Left kidney (tissue), 2 donors: ENCODE measurements around the gene NFKB1. TPM values are rescaled to one million over a fixed set of nuclear protein-coding genes. Genes with fewer than 3 reads are reported as not detected.
"Not testable (repeated sequence)": the region's sequence is repeated elsewhere in the genome, so short reads cannot be mapped to it uniquely, and the experiment has no call there.

Source experiments
- DNase-seq: peaks from one replicate; pipeline ENCODE4 v3.0.0-alpha.2; 2013
- polyA plus RNA-seq: library from polyadenylated mRNA; unstranded; fragments of 120-200 nt; gene quantifications from one replicate; pipeline ENCODE4 v1.2.1, GENCODE V29; 2013; ENCODE audit not compliant: insufficient read length

Gene NFKB1
- polyA plus RNA-seq, 1 donor = 25.4 TPM

- DNase-seq = no peak
Measured at GRCh38 chr4:102563000-102563399, 61.8 kb downstream of the NFKB1 start.

GRCh38 chr4:102564399-102565059, 63.4 kb downstream of the NFKB1 start:
- DNase-seq = no peak

- DNase-seq = no peak
Measured at GRCh38 chr4:102565696-102566095, 64.5 kb downstream of the NFKB1 start.

- no peak for DNase-seq
Measured at GRCh38 chr4:102566426-102566825, 65.3 kb downstream of the NFKB1 start.

- no peak for DNase-seq
Measured at GRCh38 chr4:102567427-102567826, 66.3 kb downstream of the NFKB1 start.

GRCh38 chr4:102569200-102569599, 68.0 kb downstream of the NFKB1 start:
- DNase-seq = no peak

- DNase-seq = not testable (repeated sequence)
Measured at GRCh38 chr4:102570211-102570610, 69.1 kb downstream of the NFKB1 start.

GRCh38 chr4:102572452-102572851, 71.3 kb downstream of the NFKB1 start:
- DNase-seq = no peak

GRCh38 chr4:102574317-102574716, 73.2 kb downstream of the NFKB1 start:
- no peak for DNase-seq

- DNase-seq = no peak
Measured at GRCh38 chr4:102575369-102576129, 74.4 kb downstream of the NFKB1 start.

- DNase-seq = no peak
Measured at GRCh38 chr4:102578270-102578669, 77.1 kb downstream of the NFKB1 start.

- no peak for DNase-seq
Measured at GRCh38 chr4:102578819-102579218, 77.7 kb downstream of the NFKB1 start.

- DNase-seq = no peak
Measured at GRCh38 chr4:102579794-102580462, 78.8 kb downstream of the NFKB1 start.

- no peak for DNase-seq
Measured at GRCh38 chr4:102580463-102580842, 79.3 kb downstream of the NFKB1 start.

- no peak for DNase-seq
Measured at GRCh38 chr4:102584091-102584490, 82.9 kb downstream of the NFKB1 start.

- no peak for DNase-seq
Measured at GRCh38 chr4:102585329-102585728, 84.2 kb downstream of the NFKB1 start.

GRCh38 chr4:102586002-102586643, 85.0 kb downstream of the NFKB1 start:
- DNase-seq = no peak

GRCh38 chr4:102586644-102587021, 85.5 kb downstream of the NFKB1 start:
- no peak for DNase-seq

- DNase-seq = no peak
Measured at GRCh38 chr4:102589743-102590142, 88.6 kb downstream of the NFKB1 start.

GRCh38 chr4:102592256-102592655, 91.1 kb downstream of the NFKB1 start:
- DNase-seq = no peak

- DNase-seq = no peak
Measured at GRCh38 chr4:102593147-102593546, 92.0 kb downstream of the NFKB1 start.

- no peak for DNase-seq
Measured at GRCh38 chr4:102594000-102594399, 92.8 kb downstream of the NFKB1 start.

GRCh38 chr4:102596532-102596931, 95.4 kb downstream of the NFKB1 start:
- no peak for DNase-seq
